NOMO-1 treated with dmso at 0.1 percent for 144 hours (cell line): ENCODE measurements around the gene FHIT.
"Not testable (repeated sequence)": the region's sequence is repeated elsewhere in the genome, so short reads cannot be mapped to it uniquely, and the experiment has no call there.

Experiments
- DNase-seq: peaks from one replicate; lab custom pipeline; 2025; ENCODE audit not compliant: unreplicated experiment; lab: John Stamatoyannopoulos, UW

Gene FHIT

GRCh38 chr3:61008153-61008997 lies 242.9 kb downstream of the FHIT start:
- no peak for DNase-seq

- DNase-seq: no peak
Observed at GRCh38 chr3:61005591-61005990, 245.7 kb downstream of the FHIT start.

- DNase-seq: no peak
Observed at GRCh38 chr3:60998858-60999257, 252.4 kb downstream of the FHIT start.

- DNase-seq: peak; percentile 84
Observed at GRCh38 chr3:60992395-60992794, 258.9 kb downstream of the FHIT start.

GRCh38 chr3:60990442-60990730 lies 260.9 kb downstream of the FHIT start:
- DNase-seq: no peak

GRCh38 chr3:60989626-60990441 lies 261.4 kb downstream of the FHIT start:
- DNase-seq: no peak

DNA sequence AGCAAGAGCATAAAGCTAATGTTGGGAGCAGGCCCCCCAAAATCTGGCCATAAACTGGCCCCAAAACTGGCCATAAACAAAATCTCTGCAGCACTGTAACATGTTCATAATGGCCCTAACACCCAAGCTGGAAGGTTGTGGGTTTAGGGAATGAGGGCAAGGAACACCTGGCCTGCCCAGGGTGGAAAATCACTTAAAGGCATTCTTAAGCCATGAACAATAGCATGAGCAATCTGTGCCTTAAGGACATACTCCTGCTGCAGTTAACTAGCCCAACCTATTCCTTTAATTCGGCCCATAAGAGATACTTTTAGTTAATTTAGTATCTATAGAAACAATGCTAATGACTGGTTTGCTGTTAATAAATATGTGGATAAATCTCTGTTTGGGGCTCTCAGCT lies 264.1 kb downstream of the FHIT start:
- DNase-seq: not testable (repeated sequence)

GRCh38 chr3:60986552-60986951 lies 264.7 kb downstream of the FHIT start:
- DNase-seq: no peak

DNA sequence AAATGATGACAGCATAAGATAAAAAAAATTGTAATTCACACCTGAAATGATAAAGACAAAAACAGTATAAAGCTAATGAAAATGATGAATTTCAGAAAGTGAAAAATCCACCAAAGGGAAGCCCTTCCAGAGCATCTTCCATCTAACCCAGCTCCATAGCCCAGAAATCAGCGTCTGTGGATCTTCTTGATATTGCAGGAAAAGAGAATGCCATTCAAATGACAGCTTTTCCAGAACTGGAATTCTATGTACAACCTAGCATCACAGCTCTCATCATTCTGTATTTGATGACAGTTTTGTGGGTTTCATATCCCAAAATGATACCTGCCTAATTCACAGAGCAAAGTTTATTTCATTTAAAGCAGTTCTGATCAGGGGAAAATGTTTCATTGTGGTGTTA lies 267.3 kb downstream of the FHIT start:
- DNase-seq: no peak

- no peak for DNase-seq
Observed at GRCh38 chr3:60980342-60980692, 270.9 kb downstream of the FHIT start.

DNA sequence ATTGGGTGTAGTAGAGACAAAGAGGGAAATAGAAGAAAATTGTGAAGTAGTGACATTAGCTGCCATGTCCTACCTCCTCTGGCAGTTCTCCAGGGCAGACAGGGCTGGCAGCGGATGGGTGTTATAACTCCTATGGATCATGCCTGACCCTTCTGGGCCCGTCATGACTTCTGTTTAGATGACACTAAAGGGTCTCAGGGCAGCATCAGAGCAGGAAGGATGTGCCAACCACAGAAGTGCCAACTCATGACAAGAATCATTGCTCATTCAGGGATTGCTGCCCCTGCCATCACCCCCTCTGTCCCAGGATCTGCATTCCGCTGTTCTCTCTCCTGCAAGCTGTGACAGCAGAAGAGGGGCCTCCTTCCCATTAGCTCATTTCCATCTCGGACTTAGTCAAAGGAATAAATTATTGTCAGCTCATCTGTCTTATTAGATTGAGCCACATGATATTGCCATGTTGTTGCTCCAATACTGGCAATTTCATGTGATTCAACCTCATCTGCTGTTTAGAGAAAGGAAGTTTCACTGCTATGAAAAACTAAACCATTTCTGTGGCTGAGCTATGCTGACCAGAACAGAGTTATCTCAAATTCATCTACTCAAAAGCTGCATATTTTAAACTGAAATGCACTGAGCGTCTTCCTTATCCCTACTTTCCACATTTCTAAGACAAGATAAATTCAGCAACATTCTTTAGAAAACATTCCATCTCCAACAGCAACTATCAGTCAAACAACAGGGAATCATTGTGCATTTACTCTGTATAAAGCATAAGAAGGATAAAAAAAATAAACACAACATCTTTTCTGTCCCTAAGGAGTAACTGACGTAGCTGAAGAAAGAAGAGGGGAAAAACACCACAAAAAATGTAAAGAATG lies 271.6 kb downstream of the FHIT start:
- no peak for DNase-seq

DNA sequence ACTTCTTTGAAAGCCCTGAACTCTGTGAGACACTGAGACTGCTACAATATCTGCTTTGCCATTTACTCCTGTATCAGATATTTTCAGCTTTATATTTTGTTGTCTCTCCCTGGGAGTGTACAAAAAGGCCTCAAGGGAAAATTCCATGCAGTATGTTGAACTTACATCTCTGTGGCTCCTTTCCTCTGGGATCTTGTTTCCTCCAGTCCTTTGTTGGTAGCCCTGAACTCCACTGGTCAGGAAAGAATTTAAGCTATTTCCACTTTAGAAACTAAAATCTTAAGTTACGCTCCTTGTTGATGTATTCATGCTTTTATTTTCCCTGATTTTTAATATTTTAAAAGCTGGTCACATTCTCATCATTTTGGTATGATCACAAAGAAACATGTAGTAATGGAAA lies 277.9 kb downstream of the FHIT start:
- DNase-seq: no peak

DNA sequence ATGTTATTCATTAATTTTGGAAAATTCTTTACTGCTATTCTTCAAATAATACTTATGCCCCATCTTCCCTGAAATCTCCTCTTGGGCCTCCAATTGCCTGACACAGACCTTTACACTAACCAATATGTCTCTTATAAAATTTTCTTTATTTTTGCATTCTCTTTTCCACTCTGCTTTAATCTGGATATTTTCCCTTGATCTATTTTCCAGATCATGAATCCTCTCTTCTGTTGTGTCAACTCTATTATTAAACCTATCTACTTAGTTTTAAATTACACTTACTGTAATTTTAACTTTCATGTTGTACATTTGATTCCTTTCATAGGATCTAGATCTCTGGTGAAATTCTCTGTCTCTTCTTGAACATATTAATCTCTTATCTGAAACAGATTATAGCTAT lies 278.7 kb downstream of the FHIT start:
- no peak for DNase-seq

DNA sequence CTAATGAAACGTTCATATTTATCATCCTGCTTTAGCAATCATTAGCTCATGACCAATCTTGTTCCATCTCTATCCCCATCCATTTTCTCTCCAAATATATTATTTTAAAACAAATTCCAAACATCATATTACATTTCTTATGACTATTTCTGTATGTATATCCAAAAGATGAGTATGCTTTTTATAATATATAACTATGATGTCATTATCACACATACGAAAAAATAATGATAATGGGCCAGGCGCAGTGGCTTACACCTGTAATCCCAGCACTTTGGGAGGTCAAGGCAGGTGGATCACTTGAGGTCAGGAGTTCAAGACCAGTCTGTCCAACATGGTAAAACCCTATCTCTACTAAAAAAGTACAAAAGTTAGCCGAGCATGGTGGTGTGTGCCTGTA lies 280.4 kb downstream of the FHIT start:
- DNase-seq: no peak

DNA sequence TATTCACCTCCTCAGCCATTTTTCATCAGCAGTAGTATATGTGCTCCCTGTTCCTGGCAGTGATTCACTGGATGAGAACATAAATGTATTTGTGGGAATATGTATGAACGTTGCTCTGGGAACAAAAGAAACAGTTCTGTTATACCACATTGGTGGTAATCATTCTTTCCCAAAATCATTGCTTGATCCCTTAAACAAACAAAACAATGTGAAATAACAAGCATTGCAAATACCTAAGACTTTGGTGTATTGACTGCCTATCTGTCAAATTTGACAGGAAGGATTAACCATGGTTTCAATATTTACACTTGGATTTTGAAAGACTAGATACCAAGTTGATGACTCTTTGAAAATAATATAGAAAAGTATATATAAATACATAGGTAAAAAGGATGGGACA lies 284.1 kb downstream of the FHIT start:
- DNase-seq: no peak

DNA sequence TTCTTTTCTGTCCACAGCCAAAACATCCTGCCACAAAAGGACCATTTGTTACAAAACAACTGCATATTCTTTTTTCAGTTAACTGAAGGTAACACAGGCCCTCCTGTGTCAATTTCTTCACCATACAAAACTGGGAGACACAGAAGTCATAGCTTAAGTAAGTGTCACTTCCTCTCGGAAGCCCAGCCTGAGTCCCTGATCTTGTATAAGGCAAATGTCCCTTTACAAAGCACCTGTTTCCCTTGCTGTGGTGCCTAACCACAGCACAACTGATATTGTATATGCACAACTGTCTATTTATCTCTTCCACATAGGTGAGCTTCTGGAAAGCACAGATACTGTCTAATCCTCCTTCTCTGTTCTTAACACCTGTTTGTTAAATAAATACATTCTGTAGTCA lies 293.7 kb downstream of the FHIT start:
- no peak for DNase-seq

DNA sequence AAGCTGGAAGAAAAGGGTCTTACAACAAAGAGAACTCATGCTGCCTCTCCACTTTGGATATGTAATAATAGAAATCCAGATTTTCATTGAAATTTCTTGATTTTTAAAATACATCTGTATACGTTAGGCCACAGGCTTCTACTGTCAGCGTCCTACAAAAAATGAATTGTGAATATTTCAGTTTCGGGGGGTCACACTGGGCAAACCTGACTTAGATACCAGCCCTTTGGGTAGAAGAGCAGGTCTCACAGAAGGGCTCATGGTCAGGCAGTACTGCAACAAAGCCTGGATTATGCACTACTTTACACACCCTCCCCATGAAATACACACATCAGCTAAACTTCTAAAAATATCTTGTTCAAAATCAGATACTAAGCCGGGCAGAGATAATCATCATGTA lies 294.5 kb downstream of the FHIT start:
- DNase-seq: no peak

GRCh38 chr3:60955034-60955433 lies 296.2 kb downstream of the FHIT start:
- no peak for DNase-seq

- no peak for DNase-seq
Observed at GRCh38 chr3:60954048-60954447, 297.2 kb downstream of the FHIT start.

DNA sequence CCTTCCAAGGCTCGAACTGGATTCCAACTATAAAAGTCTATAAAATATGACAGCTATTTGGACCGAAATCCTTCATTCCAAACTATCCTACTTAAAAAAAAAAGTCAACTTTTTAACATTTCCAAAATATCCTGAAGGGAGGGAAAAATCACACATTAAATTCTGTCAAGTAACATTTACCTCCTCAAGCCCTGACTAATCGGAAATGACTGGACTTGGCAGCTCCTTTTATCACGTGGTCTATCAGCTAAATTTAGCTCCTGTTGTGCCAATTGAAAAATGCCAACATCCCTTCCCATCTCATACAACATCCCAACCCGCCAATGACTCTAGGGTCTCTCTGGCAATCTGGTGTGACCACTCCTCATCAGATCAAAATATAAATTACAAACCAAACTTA lies 297.9 kb downstream of the FHIT start:
- DNase-seq: no peak

DNA sequence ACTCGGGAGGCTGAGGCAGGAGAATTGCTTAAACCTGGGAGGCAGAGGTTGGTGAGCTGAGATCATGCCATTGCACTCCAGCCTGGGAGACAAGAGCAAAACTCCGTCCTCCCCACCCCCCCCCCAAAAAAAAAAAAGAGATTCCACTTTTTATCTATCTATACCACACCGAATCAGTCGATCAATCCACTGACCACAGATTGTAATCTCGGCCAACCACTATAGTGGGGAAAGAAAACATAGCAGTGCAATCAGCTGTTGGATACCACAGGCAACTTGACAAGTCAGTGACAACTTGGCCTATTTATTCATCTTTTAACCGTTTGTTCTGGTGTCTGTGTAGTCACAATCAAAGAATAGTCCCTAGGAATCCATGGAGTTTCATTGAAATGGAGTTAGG lies 299.2 kb downstream of the FHIT start:
- no peak for DNase-seq

GRCh38 chr3:60949146-60949545 lies 302.1 kb downstream of the FHIT start:
- no peak for DNase-seq
